A673 (cell line): ENCODE results near the gene CALN1. TPM values are rescaled to one million over a fixed set of nuclear protein-coding genes. Genes with fewer than 3 reads are reported as not detected.

ENCODE experiments used
- BruUV-seq: library from RNA; stranded (reverse); fragments of 400-500 nt; replicated peaks from 2 replicates; lab custom pipeline; 2021; lab: Mats Ljungman, UMichigan
- CTCF ChIA-PET: fragments of 300-600 bp; sonication (Branson Sonifier 250); formaldehyde crosslinking; loops from one replicate; lab custom pipeline; 2022; ENCODE audit warnings: antibody characterized with exemption; lab: Charles Lee
- POLR2A ChIA-PET: fragments of 300-600 bp; sonication (Branson Sonifier 250); formaldehyde crosslinking; loops from one replicate; lab custom pipeline; 2022; ENCODE audit warnings: antibody characterized with exemption; ENCODE audit not compliant: low non-redundant PET; lab: Charles Lee
- DNase-seq: peaks from one replicate; pipeline ENCODE4 v3.0.0-alpha.2; 2015; ENCODE audit warnings: low spot score
- H3K27ac ChIP-seq: fragments of 200-600 bp; sonication (generic); 2 replicates; pipeline ENCODE4 v1.5.1; 2016; ENCODE audit warnings: mixed run types, low read depth, mild to moderate bottlenecking, mixed read lengths, antibody characterized with exemption, low read length; ENCODE audit not compliant: poor library complexity, severe bottlenecking
- H3K27me3 ChIP-seq: fragments of 200-600 bp; sonication (generic); replicated peaks from 2 replicates; pipeline ENCODE4 v1.6.1; 2017; ENCODE audit warnings: mixed run types, low read depth, mild to moderate bottlenecking, mixed read lengths, antibody characterized with exemption, low read length; ENCODE audit not compliant: insufficient read depth, poor library complexity
- H3K36me3 ChIP-seq: fragments of 200-600 bp; sonication (generic); 2 replicates; pipeline ENCODE4 v1.6.1; 2016; ENCODE audit warnings: mixed run types, mild to moderate bottlenecking, mixed read lengths, antibody characterized with exemption, low read length; ENCODE audit not compliant: insufficient read depth, poor library complexity, severe bottlenecking
- H3K4me1 ChIP-seq: fragments of 200-600 bp; sonication (generic); 2 replicates; pipeline ENCODE4 v1.6.1; 2017; ENCODE audit warnings: mixed run types, mild to moderate bottlenecking, mixed read lengths, antibody characterized with exemption, low read length; ENCODE audit not compliant: insufficient read depth, poor library complexity, severe bottlenecking
- H3K4me3 ChIP-seq: fragments of 200-600 bp; sonication (generic); 2 replicates; pipeline ENCODE4 v1.5.1; 2016; ENCODE audit warnings: low read depth, mixed run types, mild to moderate bottlenecking, mixed read lengths, low read length; ENCODE audit not compliant: poor library complexity, severe bottlenecking
- H3K9me3 ChIP-seq: fragments of 200-600 bp; sonication (generic); 2 replicates; pipeline ENCODE4 v1.6.1; 2016; ENCODE audit warnings: mixed run types, low read depth, mild to moderate bottlenecking, mixed read lengths, antibody characterized with exemption, low read length; ENCODE audit not compliant: poor library complexity, severe bottlenecking
- CTCF ChIP-seq: fragments of 300-800, 200-600 bp; sonication (generic); conservative IDR thresholded peaks from 2 replicates; pipeline ENCODE4 v1.5.1; 2017; ENCODE audit warnings: low read depth, mild to moderate bottlenecking, antibody characterized with exemption, low read length, moderate library complexity, mixed read lengths
- EZH2 ChIP-seq: fragments of 200-600 bp; sonication (generic); IDR thresholded peaks from 2 replicates; pipeline ENCODE4 v1.6.1; 2017; ENCODE audit warnings: borderline replicate concordance, low read depth, mild to moderate bottlenecking, mixed read lengths, antibody characterized with exemption, low read length; ENCODE audit not compliant: poor library complexity, severe bottlenecking
- intact Hi-C: fragments of 100-400 bp; cut with micrococcal nuclease; formaldehyde crosslinking; loops from one replicate; pipeline ENCODE4 v1.10.0; 2022; ENCODE audit not compliant: unreplicated experiment
- total RNA-seq: library from RNA; stranded (reverse); gene quantifications from 2 replicates; pipeline ENCODE4 v1.2.3, GENCODE V29; 2021

The CALN1 gene
- total RNA-seq, 1 experiment from 2014 or later, result not detected

- intact Hi-C loops, result loop anchor here (10.0 kb wide), 1 partner anchor 57 kb away; no protein-coding TSS in a partner anchor
- H3K9me3 ChIP-seq, result no peaks in the 10 kb centered on the region
- ChIA-PET CTCF (no interaction called here), POLR2A (no interaction called here)
- BruUV-seq, result no TSS peak
- H3K27ac ChIP-seq, result no peak overlapping the region
- no peak overlapping the region for H3K4me3 ChIP-seq
- no peaks in the 10 kb centered on the region for H3K27me3 ChIP-seq
- H3K36me3 ChIP-seq, result no peaks in the 10 kb centered on the region
- no peak for DNase-seq
- H3K4me1 ChIP-seq, result no peaks in the 10 kb centered on the region
- TF ChIP-seq CTCF, result no peak
- no peak for TF ChIP-seq EZH2
Observed at GRCh38 chr7:72307566-72307965, 104.6 kb downstream of the CALN1 start.

GRCh38 chr7:72298912-72299311, 113.2 kb downstream of the CALN1 start:
- BruUV-seq, result no TSS peak
- H3K4me1 ChIP-seq, result no peaks in the 10 kb centered on the region
- DNase-seq, result no peak
- H3K27me3 ChIP-seq, result no peaks in the 10 kb centered on the region
- H3K27ac ChIP-seq, result no peak overlapping the region
- ChIA-PET POLR2A (no interaction called here), CTCF (no interaction called here)
- intact Hi-C loops, result no loop called here
- H3K36me3 ChIP-seq, result no peaks in the 10 kb centered on the region
- H3K9me3 ChIP-seq, result no peaks in the 10 kb centered on the region
- no peak for TF ChIP-seq CTCF
- no peak for TF ChIP-seq EZH2
- no peak overlapping the region for H3K4me3 ChIP-seq

GRCh38 chr7:72298091-72298490, 114.0 kb downstream of the CALN1 start:
- intact Hi-C loops, result no loop called here
- Histone ChIP-seq H3K4me1 (no peaks in the 10 kb centered on the region), H3K4me3 (no peak overlapping the region), H3K27ac (no peak overlapping the region), H3K27me3 (no peaks in the 10 kb centered on the region), H3K9me3 (no peaks in the 10 kb centered on the region), H3K36me3 (no peaks in the 10 kb centered on the region)
- TF ChIP-seq CTCF (no peak), EZH2 (no peak)
- BruUV-seq, result no TSS peak
- ChIA-PET POLR2A (no interaction called here), CTCF (no interaction called here)
- DNase-seq, result no peak
